ES-I3 (cell line): ENCODE results near the gene RBBP7.

ENCODE experiments used
- H3K36me3 ChIP-seq: 2 replicates; pipeline ENCODE4 v1.6.1; 2013; ENCODE audit warnings: mild to moderate bottlenecking, low read length, control low read depth, moderate library complexity; ENCODE audit not compliant: insufficient read depth
- H3K4me1 ChIP-seq: 2 replicates; pipeline ENCODE4 v1.6.1; 2013; ENCODE audit warnings: mild to moderate bottlenecking, control low read depth, low read length; ENCODE audit not compliant: insufficient read depth
- H3K9ac ChIP-seq: 2 replicates; pipeline ENCODE4 v1.6.1; 2013; ENCODE audit warnings: low read depth, mild to moderate bottlenecking, low read length, moderate library complexity
- H3K9me3 ChIP-seq: 2 replicates; pipeline ENCODE4 v1.6.1; 2013; ENCODE audit warnings: mild to moderate bottlenecking, low read length, moderate library complexity; ENCODE audit not compliant: control insufficient read depth, insufficient read depth

The RBBP7 gene

GRCh38 chrX:16870095-16870861, at the start of gene RBBP7:
RBBP7 (minus strand) TSS chrX:16870362; CDS start chrX:16870053, 309 bp downstream.
- H3K9me3 ChIP-seq = no peaks in the 10 kb centered on the region
- H3K9ac ChIP-seq = peak within 1 kb of the TSS; percentile 99
- peaks cover 12% of the 10 kb centered on the region; the same call in 1 of the 2 replicates for H3K4me1 ChIP-seq
- H3K36me3 ChIP-seq = peaks cover 9% of the 10 kb centered on the region; the same call in 1 of the 2 replicates

GRCh38 chrX:16918979-16919378, 48.8 kb upstream of the RBBP7 start:
- H3K9ac ChIP-seq = no peak overlapping the region
- no peaks in the 10 kb centered on the region for H3K9me3 ChIP-seq
- H3K4me1 ChIP-seq = peaks cover 10% of the 10 kb centered on the region
- H3K36me3 ChIP-seq = no peaks in the 10 kb centered on the region

GRCh38 chrX:16917120-16917519, 47.0 kb upstream of the RBBP7 start:
- Histone ChIP-seq H3K9me3 (no peaks in the 10 kb centered on the region), H3K36me3 (no peaks in the 10 kb centered on the region), H3K9ac (no peak overlapping the region), H3K4me1 (peaks cover 7% of the 10 kb centered on the region; the same call in 1 of the 2 replicates)

- no peaks in the 10 kb centered on the region for H3K36me3 ChIP-seq
- H3K4me1 ChIP-seq = peaks cover 7% of the 10 kb centered on the region; the same call in 1 of the 2 replicates
- H3K9ac ChIP-seq = no peak overlapping the region
- no peaks in the 10 kb centered on the region for H3K9me3 ChIP-seq
Observed at GRCh38 chrX:16916561-16916960, 46.4 kb upstream of the RBBP7 start.

- H3K9ac ChIP-seq = no peak overlapping the region
- H3K36me3 ChIP-seq = no peaks in the 10 kb centered on the region
- H3K4me1 ChIP-seq = peaks cover 7% of the 10 kb centered on the region; the same call in 1 of the 2 replicates
- H3K9me3 ChIP-seq = no peaks in the 10 kb centered on the region
Observed at GRCh38 chrX:16914058-16914457, 43.9 kb upstream of the RBBP7 start.

GRCh38 chrX:16910376-16910775, 40.2 kb upstream of the RBBP7 start:
- H3K4me1 ChIP-seq = no peaks in the 10 kb centered on the region
- H3K36me3 ChIP-seq = no peaks in the 10 kb centered on the region
- no peaks in the 10 kb centered on the region for H3K9me3 ChIP-seq
- no peak overlapping the region for H3K9ac ChIP-seq

- Histone ChIP-seq H3K9me3 (no peaks in the 10 kb centered on the region), H3K4me1 (no peaks in the 10 kb centered on the region), H3K36me3 (no peaks in the 10 kb centered on the region), H3K9ac (no peak overlapping the region)
Observed at GRCh38 chrX:16903274-16904022, 33.3 kb upstream of the RBBP7 start.

- no peaks in the 10 kb centered on the region for H3K4me1 ChIP-seq
Observed at GRCh38 chrX:16897445-16897844, 27.3 kb upstream of the RBBP7 start.

GRCh38 chrX:16892504-16893362, 22.6 kb upstream of the RBBP7 start:
- Histone ChIP-seq H3K36me3 (no peaks in the 10 kb centered on the region), H3K9ac (no peak overlapping the region), H3K9me3 (no peaks in the 10 kb centered on the region), H3K4me1 (no peaks in the 10 kb centered on the region)

More at GRCh38 chrX:16897445-16897844, 27.3 kb upstream of the RBBP7 start:
- H3K9me3 ChIP-seq = no peaks in the 10 kb centered on the region
- no peak overlapping the region for H3K9ac ChIP-seq
- no peaks in the 10 kb centered on the region for H3K36me3 ChIP-seq

- H3K9ac ChIP-seq = no peak overlapping the region
- no peaks in the 10 kb centered on the region for H3K36me3 ChIP-seq
- H3K4me1 ChIP-seq = no peaks in the 10 kb centered on the region
- H3K9me3 ChIP-seq = no peaks in the 10 kb centered on the region
Observed at GRCh38 chrX:16885628-16886027, 15.5 kb upstream of the RBBP7 start.

GRCh38 chrX:16883487-16883804, 13.3 kb upstream of the RBBP7 start:
- no peaks in the 10 kb centered on the region for H3K9me3 ChIP-seq
- peak overlapping the region; percentile 56; the same call in 1 of the 2 replicates for H3K9ac ChIP-seq
- H3K4me1 ChIP-seq = no peaks in the 10 kb centered on the region
- no peaks in the 10 kb centered on the region for H3K36me3 ChIP-seq

GRCh38 chrX:16882702-16883486, 12.7 kb upstream of the RBBP7 start:
- H3K9me3 ChIP-seq = no peaks in the 10 kb centered on the region
- H3K4me1 ChIP-seq = no peaks in the 10 kb centered on the region
- H3K36me3 ChIP-seq = no peaks in the 10 kb centered on the region
- H3K9ac ChIP-seq = peak overlapping the region; percentile 56

GRCh38 chrX:16882169-16882568, 12.0 kb upstream of the RBBP7 start:
- Histone ChIP-seq H3K9ac (peak overlapping the region; percentile 56; the same call in 1 of the 2 replicates), H3K36me3 (no peaks in the 10 kb centered on the region), H3K4me1 (no peaks in the 10 kb centered on the region), H3K9me3 (no peaks in the 10 kb centered on the region)
